Activated CD4-positive, alpha-beta T cell treated with anti-CD3 and anti-CD28 coated beads, Interleukin-2, amount 10 ng/mL, durations not matched to agents 24 days and 14 days (primary cell): ENCODE results near the gene LMOD3. TPM values are rescaled to one million over a fixed set of nuclear protein-coding genes. Genes with fewer than 3 reads are reported as not detected.

Source experiments
- DNase-seq: peaks from one replicate; pipeline ENCODE4 v3.0.0; 2022
- H3K27ac Mint-ChIP-seq: one replicate; pipeline ENCODE4 v1.8.0; 2022; ENCODE audit warnings: mild to moderate bottlenecking, mixed read lengths
- H3K27me3 Mint-ChIP-seq: one replicate; pipeline ENCODE4 v1.8.0; 2022; ENCODE audit warnings: mixed read lengths
- H3K36me3 Mint-ChIP-seq: one replicate; pipeline ENCODE4 v1.8.0; 2022; ENCODE audit warnings: low read depth, mild to moderate bottlenecking, mixed read lengths
- H3K4me1 Mint-ChIP-seq: one replicate; pipeline ENCODE4 v1.8.0; 2021; ENCODE audit warnings: mixed read lengths
- H3K4me3 Mint-ChIP-seq: one replicate; pipeline ENCODE4 v1.8.0; 2022; ENCODE audit warnings: mild to moderate bottlenecking, moderate library complexity, mixed read lengths
- H3K9me3 Mint-ChIP-seq: one replicate; pipeline ENCODE4 v1.8.0; 2021; ENCODE audit warnings: mixed read lengths
- intact Hi-C: fragments of 100-400 bp; cut with micrococcal nuclease; formaldehyde crosslinking; loops from one replicate; pipeline ENCODE4 v1.15.1; 2023
- total RNA-seq: library from RNA; stranded (reverse); gene quantifications from 2 replicates; pipeline ENCODE4 v1.2.3, GENCODE V29; 2022

LMOD3 gene
- total RNA-seq = not detected in 2 replicates

DNA sequence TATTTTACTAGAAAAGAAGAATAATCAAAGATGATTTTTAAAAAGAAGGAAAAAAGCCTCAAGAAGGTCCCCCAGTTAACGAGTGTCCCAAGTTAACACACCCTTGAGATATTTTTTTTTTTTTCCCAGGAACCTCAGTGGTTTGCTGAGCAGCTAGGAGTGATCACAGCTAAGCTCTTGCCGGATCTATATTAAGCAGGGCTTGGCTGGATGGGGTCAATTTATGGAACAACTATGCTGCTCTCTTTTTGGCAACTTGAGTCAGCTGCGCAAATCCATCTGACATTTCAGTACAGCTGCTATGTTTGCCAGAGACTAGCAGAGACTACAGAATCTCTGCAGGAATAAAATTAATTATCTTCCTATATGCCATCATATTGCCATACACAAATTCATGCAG, at the start of gene LMOD3:
LMOD3 (minus strand) TSS at position 193 of the 400 bp plus-strand sequence. CDS start 209 bp downstream, outside the sequence.
- no peaks in the 10 kb centered on the region for H3K9me3 Mint-ChIP-seq
- intact Hi-C loops = loop anchor here (5.0 kb wide), 1 partner anchor 290 kb away; no protein-coding TSS in a partner anchor
- no peak within 1 kb of the TSS for H3K27ac Mint-ChIP-seq
- H3K27me3 Mint-ChIP-seq = peaks cover 13% of the 10 kb centered on the region
- H3K36me3 Mint-ChIP-seq = no peaks in the 10 kb centered on the region
- no peak for DNase-seq
- H3K4me1 Mint-ChIP-seq = peaks cover 4% of the 10 kb centered on the region
- no peak within 1 kb of the TSS for H3K4me3 Mint-ChIP-seq

DNA sequence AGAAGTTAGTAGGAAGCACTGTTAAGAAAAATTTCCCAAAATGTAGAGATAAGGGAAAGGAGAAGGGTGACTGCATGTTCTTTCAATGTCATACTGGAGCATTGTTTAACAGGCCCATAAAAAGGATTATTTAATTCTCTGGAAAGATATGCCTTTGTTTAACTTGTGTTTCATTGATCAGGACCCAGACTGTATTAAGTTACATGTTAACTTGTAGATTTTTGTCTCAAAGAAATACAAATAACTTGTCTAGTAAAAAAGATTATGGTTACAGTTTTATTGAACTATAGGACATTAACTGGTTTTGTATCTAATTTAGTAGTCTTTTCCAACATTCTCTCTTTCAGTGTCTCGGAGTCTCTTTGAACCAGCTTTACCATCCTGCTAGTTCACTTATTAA, 49.7 kb upstream of the LMOD3 start:
- no peaks in the 10 kb centered on the region for H3K27me3 Mint-ChIP-seq
- no peaks in the 10 kb centered on the region for H3K9me3 Mint-ChIP-seq
- intact Hi-C loops = no loop called here
- peaks cover 71% of the 10 kb centered on the region for H3K36me3 Mint-ChIP-seq
- H3K4me3 Mint-ChIP-seq = no peak overlapping the region
- peaks cover 3% of the 10 kb centered on the region for H3K4me1 Mint-ChIP-seq
- no peak for DNase-seq
- no peak overlapping the region for H3K27ac Mint-ChIP-seq

GRCh38 chr3:69166446-69166845, 44.1 kb upstream of the LMOD3 start:
- Mint-ChIP-seq H3K4me3 (no peak overlapping the region), H3K36me3 (peaks cover 32% of the 10 kb centered on the region), H3K9me3 (no peaks in the 10 kb centered on the region), H3K4me1 (peaks cover 2% of the 10 kb centered on the region), H3K27me3 (no peaks in the 10 kb centered on the region), H3K27ac (no peak overlapping the region)
- intact Hi-C loops = no loop called here
- DNase-seq = no peak

DNA sequence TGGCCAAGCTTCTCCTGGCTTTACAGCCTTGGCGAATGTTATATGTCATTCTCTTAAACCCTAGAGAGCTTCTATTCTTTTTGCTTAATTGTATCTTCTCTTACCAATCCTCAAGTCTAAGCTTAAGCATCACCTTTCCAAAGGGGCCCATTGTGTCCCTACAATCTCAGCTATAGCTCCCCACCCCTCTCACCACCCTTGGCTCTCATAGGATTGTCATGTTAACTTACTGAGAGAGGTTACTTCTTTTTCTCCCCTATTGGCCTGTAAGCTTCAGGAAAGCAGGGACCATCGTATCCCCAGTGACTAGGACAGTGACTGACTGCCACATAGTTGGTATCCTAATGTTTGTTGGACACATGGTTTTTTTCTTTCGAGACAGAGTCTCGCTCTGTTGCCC, 43.3 kb upstream of the LMOD3 start:
- intact Hi-C loops = no loop called here
- Mint-ChIP-seq H3K9me3 (no peaks in the 10 kb centered on the region), H3K4me3 (no peak overlapping the region), H3K27ac (no peak overlapping the region), H3K27me3 (no peaks in the 10 kb centered on the region), H3K36me3 (peaks cover 25% of the 10 kb centered on the region), H3K4me1 (peaks cover 2% of the 10 kb centered on the region)
- no peak for DNase-seq

DNA sequence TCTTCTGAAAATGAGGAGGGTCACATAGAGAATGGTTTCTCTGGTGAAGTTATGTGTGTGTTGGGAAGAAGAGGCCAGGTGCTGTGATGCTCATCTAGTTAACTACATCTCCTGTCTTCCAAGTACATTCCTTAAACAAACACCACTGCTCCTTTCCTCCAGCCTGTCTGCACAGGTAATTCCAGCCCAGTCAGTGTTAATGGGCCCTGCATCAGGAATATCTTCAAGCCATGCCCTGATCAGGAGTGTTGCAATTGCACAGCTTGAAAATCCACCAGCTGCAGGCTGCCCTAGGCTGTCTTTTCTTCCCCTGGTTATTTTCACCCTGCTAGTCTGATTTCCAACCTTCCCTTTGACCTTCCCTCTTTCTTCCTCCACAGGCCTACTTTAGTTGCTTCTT, 41.9 kb upstream of the LMOD3 start:
- Mint-ChIP-seq H3K36me3 (peaks cover 15% of the 10 kb centered on the region), H3K9me3 (no peaks in the 10 kb centered on the region), H3K27ac (no peak overlapping the region), H3K27me3 (no peaks in the 10 kb centered on the region), H3K4me1 (peaks cover 2% of the 10 kb centered on the region), H3K4me3 (no peak overlapping the region)
- DNase-seq = no peak
- intact Hi-C loops = loop anchor here (5.0 kb wide), 1 partner anchor 158 kb away; no protein-coding TSS in a partner anchor

- Mint-ChIP-seq H3K36me3 (peaks cover 3% of the 10 kb centered on the region), H3K27me3 (peaks cover 2% of the 10 kb centered on the region), H3K4me1 (peaks cover 2% of the 10 kb centered on the region), H3K9me3 (no peaks in the 10 kb centered on the region), H3K4me3 (no peak overlapping the region), H3K27ac (no peak overlapping the region)
- DNase-seq = no peak
- intact Hi-C loops = loop anchor here (5.0 kb wide), 1 partner anchor 160 kb away; no protein-coding TSS in a partner anchor
Observed at GRCh38 chr3:69162308-69162980, 40.0 kb upstream of the LMOD3 start.

DNA sequence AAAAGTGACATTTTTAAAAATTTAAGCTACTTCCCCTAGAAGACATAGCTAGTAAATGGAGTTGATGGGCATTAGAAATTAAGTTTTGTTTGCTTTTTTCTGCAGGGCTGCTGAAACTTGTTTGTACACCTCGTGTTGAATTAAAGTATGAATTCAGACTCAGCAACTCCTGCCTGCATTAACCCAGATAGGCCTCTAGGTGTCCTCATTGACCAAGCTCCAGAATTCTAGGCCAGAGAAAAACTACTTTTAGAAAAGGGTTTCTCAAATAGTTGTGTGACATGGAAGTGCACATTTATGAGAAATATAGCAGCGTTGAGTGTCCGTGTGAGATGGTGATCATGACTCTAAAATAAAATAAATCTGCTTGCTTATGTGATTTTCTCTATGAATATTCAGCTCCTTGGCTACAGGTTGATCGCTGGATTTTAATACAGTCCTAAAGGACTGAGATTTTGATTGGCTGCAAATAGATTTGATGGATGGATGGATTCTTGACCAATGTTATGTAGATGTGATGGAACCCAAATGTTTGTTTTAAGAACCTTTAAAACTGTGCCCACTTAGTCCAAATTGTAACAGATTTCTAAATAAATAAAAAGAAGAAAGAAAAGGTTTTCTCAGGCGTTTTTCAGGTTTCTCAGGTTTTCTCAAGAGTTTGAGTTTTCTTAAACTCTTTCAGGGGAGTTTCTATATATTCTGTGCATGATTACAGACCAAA, 39.4 kb upstream of the LMOD3 start:
- Mint-ChIP-seq H3K27ac (no peak overlapping the region), H3K27me3 (peaks cover 6% of the 10 kb centered on the region), H3K36me3 (peaks cover 2% of the 10 kb centered on the region), H3K9me3 (no peaks in the 10 kb centered on the region), H3K4me3 (no peak overlapping the region), H3K4me1 (peaks cover 2% of the 10 kb centered on the region)
- intact Hi-C loops = loop anchor here (1.0 to 5.0 kb wide), 6 partner anchors 37 to 507 kb away; no protein-coding TSS in a partner anchor
- DNase-seq = peak; percentile 81

DNA sequence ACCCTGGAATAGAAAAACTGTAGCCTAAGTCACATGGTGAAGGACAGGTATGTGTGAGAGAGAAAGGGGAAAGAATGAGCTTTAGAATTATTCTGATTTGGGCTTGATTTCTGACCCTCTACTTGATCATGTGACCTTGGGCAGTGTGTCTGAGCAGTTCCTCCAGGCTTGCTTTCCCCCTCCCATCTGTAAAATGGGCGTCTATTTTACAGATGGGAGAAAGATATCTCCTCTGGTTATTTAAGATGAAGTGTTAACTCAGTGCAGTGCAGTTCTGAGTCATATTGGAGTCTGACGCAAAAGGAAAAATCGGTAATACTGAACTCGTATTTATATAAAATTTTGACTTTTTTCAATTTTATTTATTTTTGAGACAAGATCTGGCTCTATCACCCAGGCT, 38.1 kb upstream of the LMOD3 start:
- intact Hi-C loops = loop anchor here (2.0 to 5.0 kb wide), 3 partner anchors 38 to 508 kb away; no protein-coding TSS in a partner anchor
- H3K4me3 Mint-ChIP-seq = no peak overlapping the region

DNA sequence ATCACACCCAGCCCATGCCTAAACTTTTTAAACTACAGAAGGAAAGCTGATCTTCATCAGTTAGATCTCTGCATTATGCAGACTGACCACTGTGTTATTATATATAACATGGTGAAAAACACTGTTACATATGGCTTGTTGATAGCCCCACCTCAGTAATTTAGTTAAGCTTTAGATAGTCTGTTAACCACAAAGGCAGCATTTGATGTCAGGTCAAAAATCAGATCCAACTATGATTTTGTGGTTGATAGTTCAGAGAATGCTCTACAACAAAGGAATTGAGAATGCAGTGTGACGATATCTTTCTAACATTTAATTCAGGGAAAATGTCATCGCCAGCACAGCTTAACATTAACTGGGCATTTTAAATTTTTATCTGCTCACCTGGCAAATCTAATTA, 37.7 kb upstream of the LMOD3 start:
- Mint-ChIP-seq H3K27ac (no peak overlapping the region), H3K36me3 (no peaks in the 10 kb centered on the region), H3K4me1 (peaks cover 2% of the 10 kb centered on the region), H3K27me3 (peaks cover 14% of the 10 kb centered on the region), H3K9me3 (no peaks in the 10 kb centered on the region), H3K4me3 (no peak overlapping the region)
- intact Hi-C loops = loop anchor here (2.0 to 5.0 kb wide), 3 partner anchors 39 to 509 kb away; no protein-coding TSS in a partner anchor
- no peak for DNase-seq

More for the DNA sequence above, 38.1 kb upstream of the LMOD3 start:
- H3K4me1 Mint-ChIP-seq = peaks cover 2% of the 10 kb centered on the region
- no peaks in the 10 kb centered on the region for H3K9me3 Mint-ChIP-seq
- peaks cover 11% of the 10 kb centered on the region for H3K27me3 Mint-ChIP-seq
- H3K36me3 Mint-ChIP-seq = no peaks in the 10 kb centered on the region
- H3K27ac Mint-ChIP-seq = no peak overlapping the region
- DNase-seq = no peak

GRCh38 chr3:69149586-69149985, 27.2 kb upstream of the LMOD3 start:
- DNase-seq = no peak
- H3K4me1 Mint-ChIP-seq = no peaks in the 10 kb centered on the region
- no peak overlapping the region for H3K27ac Mint-ChIP-seq
- no peaks in the 10 kb centered on the region for H3K36me3 Mint-ChIP-seq
- peaks cover 17% of the 10 kb centered on the region for H3K27me3 Mint-ChIP-seq
- no peak overlapping the region for H3K4me3 Mint-ChIP-seq
- no peaks in the 10 kb centered on the region for H3K9me3 Mint-ChIP-seq
- intact Hi-C loops = no loop called here

GRCh38 chr3:69145688-69146087, 23.3 kb upstream of the LMOD3 start:
- Mint-ChIP-seq H3K36me3 (no peaks in the 10 kb centered on the region), H3K4me1 (no peaks in the 10 kb centered on the region), H3K4me3 (no peak overlapping the region), H3K27ac (no peak overlapping the region), H3K27me3 (peaks cover 16% of the 10 kb centered on the region), H3K9me3 (no peaks in the 10 kb centered on the region)
- intact Hi-C loops = no loop called here
- no peak for DNase-seq

DNA sequence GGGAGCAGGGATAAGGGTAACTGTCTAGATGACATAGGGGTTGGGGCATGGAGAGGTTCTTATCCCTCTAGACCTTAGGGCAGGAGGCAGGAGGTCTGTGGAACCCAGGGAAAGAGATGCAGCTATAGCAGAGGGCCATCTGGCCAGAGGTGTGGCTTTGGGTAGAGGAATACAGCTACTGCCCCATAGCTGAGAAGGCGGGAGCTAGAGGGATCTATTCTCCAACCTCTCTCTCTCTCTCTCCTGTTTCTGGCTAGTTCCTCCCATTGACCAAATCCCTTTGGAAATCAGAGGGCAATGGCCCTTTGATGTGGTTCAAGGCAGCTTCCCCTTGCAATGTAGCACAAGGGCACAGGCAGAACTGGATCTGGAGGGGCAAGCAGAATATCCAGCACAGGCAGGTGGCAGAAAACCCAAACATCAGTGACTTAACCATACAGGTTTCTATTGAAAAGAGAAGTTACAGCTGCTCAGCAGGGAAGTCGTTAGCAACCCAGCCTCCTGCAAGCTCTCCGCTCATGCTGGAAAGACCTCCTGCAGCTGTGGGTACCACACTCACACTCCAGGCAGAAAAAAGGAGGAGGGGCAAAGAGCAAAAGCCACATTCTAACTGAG, 22.3 kb upstream of the LMOD3 start:
- DNase-seq = no peak
- no peaks in the 10 kb centered on the region for H3K9me3 Mint-ChIP-seq
- H3K4me3 Mint-ChIP-seq = no peak overlapping the region

DNA sequence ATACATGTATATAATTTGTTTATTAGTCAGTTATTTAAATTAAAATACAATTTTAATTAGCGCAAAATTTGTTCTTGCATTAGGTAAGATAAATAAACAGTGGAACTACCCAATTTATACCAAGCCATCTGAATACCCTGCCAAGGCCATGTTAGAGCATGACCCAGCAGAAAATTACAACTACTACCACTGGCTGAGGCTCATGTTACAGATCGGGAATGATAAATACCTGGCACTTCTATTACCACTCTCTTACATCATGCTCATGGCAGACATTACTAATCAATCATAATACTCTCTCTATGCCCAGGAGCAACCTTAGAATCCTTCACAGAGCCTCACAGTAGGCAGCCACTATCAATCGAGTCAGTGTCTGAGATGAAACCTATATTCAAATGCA, 21.2 kb upstream of the LMOD3 start:
- no peak for DNase-seq
- intact Hi-C loops = no loop called here
- Mint-ChIP-seq H3K4me3 (no peak overlapping the region), H3K27ac (no peak overlapping the region), H3K27me3 (peaks cover 28% of the 10 kb centered on the region), H3K9me3 (no peaks in the 10 kb centered on the region), H3K4me1 (no peaks in the 10 kb centered on the region), H3K36me3 (no peaks in the 10 kb centered on the region)

More for the DNA sequence above, 22.3 kb upstream of the LMOD3 start:
- Mint-ChIP-seq H3K36me3 (no peaks in the 10 kb centered on the region), H3K27ac (no peak overlapping the region), H3K27me3 (peaks cover 22% of the 10 kb centered on the region), H3K4me1 (no peaks in the 10 kb centered on the region)
- intact Hi-C loops = no loop called here
